HG03039 (cell line): ENCODE data around the gene RETREG2.
A peak's percentile ranks its signal among the peaks of the same experiment; 100 is the strongest.
"Not testable (repeated sequence)": the region's sequence is repeated elsewhere in the genome, so short reads cannot be mapped to it uniquely, and the experiment has no call there.

Experiments used
- ATAC-seq: cut with Tn5 transposase; IDR thresholded peaks from one replicate; pipeline ENCODE4 v1.9.1; 2021; ENCODE audit warnings: mild to moderate bottlenecking, moderate library complexity; ENCODE audit not compliant: unreplicated experiment

The RETREG2 gene

DNA sequence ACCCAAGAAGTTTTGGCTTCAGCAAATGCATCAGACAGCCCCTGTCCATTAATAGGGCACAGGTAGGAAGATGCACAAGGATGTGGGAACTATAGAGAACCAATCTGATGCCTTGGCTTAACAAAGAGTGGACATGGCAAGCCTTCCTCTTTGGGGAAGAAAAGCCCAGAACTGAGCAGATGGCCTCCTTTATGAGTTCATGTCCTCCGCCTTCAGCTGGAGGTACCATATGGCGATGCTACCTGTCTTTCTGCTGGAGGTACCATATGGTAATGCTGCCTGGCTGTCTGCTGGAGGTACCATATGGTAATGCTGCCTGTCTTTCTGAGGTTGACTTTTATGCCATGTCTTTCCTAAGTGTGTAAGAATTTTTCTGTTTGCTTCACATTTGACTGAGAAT is 6.0 kb downstream of the RETREG2 start:
- ATAC-seq = no peak

DNA sequence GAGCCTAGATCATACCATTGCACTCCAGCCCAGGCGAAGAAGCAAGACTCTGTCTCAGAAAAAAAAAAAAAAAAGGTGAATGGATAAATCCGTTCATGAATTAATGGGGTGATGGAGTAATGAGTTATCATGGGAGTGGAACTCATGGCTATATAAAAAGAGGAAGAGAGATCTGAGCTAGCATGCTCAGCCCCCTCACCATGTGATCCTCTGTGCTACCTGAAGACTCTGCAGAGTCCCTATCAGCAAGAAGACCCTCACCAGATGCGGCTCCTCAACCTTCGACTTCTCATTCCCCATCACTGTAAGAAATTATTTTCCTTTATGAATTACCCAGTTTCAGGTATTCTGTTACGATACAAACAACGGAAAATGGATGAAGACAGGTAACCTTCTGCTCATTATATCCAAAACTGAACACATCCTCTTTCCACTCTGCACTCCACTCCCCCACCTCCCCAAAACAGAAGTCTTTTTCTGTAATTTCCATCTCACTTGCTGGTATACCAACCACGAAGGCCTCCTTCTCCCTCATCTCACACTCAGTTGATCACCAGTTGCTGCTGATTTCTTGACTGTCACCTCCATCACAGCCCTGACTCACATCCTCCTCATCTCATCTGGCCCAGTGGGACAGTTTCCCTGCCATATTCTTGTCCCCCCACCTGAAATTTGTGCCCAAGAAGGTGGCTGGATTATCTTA is 8.8 kb downstream of the RETREG2 start:
- ATAC-seq = no peak

GRCh38 chr2:219197388-219197787 is 19.3 kb downstream of the RETREG2 start:
- ATAC-seq = no peak

- no peak for ATAC-seq
These were observed 20.9 kb downstream of the RETREG2 start for GRCh38 chr2:219198974-219199373.

DNA sequence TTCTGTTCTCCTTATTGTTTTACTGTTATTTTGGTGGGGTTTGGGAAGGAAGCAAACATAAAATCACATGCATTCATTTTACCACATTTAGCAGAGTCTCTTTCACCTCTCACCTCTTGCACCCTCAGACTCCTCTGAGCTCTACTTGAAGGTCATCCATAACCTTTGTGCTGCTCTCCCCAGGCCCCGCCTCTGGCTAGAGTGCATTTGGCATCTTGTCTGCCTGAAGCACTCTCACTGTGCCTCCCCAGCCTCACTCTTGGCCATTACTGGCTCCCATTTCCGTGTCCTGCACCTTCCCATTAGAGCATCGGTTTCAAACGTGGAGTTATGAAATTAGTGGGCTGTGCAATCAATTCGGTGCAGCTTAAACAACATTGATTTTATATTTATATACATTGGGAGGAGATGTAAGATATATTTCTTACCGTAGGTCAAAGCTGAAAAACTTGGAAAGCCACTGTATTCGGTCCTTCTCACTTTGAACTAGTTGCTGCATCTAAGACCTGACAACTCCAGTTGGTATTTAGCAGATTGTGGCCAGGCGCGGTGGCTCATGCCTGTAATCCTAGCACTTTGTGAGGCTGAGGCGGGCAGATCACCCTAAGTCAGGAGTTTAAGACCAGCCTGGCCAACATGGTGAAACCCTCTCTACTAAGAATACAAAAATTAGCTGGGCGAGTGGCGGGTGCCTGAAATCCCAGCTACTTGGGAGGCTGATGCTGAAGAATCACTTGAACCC is 21.6 kb downstream of the RETREG2 start:
- ATAC-seq = no peak

GRCh38 chr2:219200502-219201326 is 22.6 kb downstream of the RETREG2 start:
- ATAC-seq = not testable (repeated sequence)

- ATAC-seq = not testable (repeated sequence)
These were observed 23.3 kb downstream of the RETREG2 start for GRCh38 chr2:219201331-219201730.

- ATAC-seq = no peak
These were observed 26.5 kb downstream of the RETREG2 start for GRCh38 chr2:219204425-219205164.

DNA sequence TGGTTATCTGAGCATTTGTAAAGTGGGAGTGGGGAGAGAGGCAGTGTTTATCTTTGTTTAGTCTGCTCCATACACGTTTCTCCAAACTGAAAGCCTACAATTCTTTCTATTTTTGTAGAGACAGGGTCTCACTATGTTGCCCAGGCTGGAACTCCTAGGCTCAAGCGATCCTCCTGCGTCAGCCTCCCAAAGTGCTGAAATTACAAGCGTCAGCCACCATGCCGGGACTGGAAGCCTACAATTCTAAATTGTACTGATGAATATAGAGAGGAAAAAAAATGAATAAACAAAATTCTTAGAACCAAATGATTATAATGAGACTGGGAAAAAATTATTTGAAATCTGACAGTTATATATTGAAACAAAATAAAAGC is 27.1 kb downstream of the RETREG2 start:
- ATAC-seq = no peak

GRCh38 chr2:219205981-219206327 is 27.9 kb downstream of the RETREG2 start:
- no peak for ATAC-seq

DNA sequence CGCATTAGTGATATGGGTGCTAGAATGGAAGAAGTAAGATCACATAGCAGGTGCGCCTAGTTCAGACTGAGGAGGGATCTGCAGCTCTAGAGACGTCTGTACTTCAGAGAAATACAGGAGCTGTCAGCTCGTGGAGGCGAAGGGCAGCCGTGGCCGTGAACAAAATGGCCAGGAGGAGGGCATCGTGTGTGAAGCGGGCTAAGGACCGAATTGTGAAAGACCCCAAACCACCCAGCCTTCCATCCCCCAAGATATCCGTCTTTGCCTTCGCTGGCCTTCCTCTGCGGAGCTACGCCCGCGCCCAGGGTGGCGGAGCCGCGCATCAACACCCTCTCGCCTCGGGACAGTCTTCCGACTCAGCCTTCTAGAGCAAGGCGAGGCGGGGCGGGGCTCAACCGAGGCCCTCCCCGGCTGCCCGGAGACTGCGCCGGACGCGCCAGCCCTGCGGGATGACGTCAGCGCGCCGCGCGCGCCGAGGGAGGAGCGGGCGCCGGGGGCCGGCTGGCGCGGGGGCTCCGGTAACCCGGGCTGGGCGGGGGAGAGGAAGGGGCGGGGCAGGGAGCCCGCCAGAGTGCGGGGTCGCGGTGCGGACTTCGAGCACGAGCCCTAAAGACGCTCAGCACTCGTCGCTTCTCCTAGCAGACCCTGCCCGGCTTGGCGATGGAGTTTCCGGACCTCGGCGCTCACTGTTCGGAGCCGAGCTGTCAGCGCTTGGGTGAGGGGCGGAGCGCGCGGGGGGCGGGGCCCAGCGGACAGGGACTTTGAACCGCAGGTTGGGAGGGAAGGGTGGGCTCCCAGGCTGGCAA is 28.5 kb downstream of the RETREG2 start, which contains the start of gene ZFAND2B:
ZFAND2B (plus strand) TSS at position 455 of the 806 bp plus-strand sequence; CDS start at position 661, 206 bp downstream.
- ATAC-seq = peak; percentile 96

DNA sequence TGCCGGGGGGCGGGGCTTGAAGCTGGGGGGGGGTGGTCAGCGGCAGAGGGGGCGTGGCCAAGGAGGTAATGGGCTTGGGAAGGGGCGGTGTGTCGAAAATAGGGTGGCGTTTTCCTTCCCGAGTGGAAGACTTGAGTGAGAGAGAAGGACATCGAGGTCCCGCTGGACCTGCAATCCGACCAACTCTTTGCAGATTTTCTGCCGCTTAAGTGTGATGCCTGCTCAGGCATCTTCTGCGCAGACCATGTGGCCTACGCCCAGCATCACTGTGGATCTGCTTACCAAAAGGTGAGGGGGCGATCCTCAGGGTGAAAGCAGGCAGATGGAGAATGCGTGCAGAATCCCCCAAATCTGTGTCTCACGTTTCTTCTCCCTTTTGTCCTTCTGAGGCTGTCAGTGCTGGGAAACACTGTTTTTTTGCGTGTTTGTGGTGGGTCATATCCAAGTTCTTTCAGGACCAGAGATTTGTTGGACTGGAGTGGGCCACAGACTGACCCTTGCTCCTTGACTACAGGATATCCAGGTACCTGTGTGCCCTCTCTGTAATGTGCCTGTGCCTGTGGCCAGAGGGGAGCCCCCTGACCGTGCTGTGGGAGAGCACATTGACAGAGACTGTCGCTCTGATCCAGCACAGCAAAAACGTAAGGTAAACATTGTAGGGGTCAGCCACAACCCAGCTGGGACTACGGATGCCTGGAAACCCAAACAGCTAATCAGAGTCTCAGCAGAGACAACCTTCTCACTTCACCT is 29.2 kb downstream of the RETREG2 start:
- ATAC-seq = no peak

GRCh38 chr2:219207884-219208740 is 30.0 kb downstream of the RETREG2 start:
- no peak for ATAC-seq

DNA sequence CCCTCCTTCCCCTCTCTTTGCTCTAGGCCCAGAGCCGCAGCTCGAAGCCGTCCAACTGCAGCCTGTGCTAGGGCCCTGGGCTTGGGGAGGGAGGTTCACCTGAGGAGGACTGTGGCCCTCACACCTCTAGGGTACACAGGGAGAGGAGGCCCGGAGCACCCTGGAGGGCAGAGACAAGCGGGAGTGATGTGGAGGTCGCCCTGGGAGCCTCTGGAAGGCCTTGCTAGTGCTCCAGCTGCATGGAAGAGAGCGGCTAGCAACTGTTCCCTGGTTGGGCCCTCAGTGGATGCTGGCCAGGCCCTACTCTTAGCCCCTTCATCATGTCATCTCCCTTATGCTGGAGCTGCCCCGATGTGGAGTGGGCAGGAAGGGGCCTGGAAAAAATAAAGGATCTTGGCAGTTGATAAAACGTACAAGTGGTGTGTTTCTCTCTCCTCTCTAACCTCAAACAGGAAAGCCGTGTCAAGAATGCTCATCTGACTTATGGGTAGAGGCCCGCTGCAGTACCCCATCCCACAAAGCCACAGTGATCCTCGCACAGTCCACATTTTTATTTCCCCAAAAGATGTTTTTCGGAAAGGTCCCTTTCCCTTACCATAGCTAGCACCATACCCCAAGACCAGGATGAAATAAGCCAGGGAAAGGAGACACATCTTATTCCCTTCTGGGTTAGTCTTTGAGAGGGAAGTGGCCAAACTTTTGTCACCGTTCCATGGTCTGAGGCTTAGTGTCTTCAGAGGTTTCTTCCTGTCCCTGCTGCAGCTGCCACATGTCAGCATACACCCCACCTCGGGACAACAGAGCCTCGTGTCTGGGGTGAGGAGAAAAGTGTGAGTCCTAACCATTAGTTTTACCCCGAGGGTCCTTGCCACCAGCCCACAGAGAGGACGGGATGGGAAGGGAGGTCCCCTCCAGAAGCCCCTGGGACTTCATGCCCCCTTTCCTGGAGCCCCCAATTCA is 31.4 kb downstream of the RETREG2 start:
- ATAC-seq = no peak

DNA sequence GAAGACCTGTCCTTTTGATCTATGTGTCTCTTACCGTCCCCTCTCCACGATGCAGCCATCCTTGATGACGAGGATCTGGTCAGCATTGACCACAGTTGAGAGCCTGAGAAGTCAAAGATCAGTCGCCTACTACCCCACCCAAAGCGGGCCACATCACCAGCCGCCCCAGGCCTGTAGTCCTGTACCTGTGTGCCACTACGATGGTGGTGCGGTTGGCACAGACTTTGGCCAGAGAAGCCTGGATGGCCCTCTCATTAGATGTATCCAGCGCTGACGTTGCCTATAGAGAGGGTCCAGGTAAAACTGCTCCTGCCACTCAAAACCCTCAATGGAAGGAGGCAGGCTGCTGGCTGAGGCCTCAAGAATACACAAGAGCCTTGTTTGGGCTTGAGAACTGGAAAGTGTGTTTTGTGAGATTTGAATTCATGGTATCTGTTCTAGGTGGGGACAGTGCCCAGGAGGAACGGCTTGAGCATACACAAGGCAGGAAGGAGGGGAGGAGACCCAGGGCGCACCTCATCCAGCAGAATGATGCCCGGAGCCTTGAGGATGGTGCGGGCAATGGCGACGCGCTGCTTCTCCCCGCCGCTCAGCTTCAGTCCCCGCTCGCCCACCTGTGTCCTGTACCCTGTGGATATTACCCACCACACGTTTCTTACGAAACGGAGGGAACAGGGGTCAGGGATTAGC is 32.3 kb downstream of the RETREG2 start:
- no peak for ATAC-seq

DNA sequence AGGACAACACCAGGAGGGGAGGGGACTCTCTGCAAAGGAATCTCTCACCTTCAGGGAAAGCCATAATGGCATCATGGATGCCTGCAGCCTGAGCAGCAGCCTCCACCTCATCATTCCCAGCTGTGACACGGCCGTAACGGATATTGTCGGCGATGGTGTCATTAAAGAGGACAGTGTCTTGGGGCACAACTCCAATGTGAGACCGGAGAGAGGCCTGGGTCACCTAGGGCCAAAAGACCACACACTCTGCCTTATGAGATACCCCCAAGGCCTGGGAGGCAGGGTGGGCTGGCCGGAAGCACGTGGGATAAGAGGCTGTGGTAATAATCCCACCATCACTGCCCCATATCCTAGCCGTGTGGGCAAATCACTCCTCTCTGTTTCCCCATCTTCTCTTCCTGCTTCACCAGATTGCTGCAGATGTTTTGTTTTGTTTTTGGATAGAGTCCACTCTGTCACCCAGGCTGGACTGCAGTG is 32.8 kb downstream of the RETREG2 start:
- no peak for ATAC-seq

GRCh38 chr2:219213026-219213415 is 34.9 kb downstream of the RETREG2 start:
- ATAC-seq = no peak
